Measurements from ENCODE around the gene IDH3B. TPM values are rescaled to one million over a fixed set of nuclear protein-coding genes. Genes with fewer than 3 reads are reported as not detected.
A peak's percentile ranks its signal among the peaks of the same experiment; 100 is the strongest.
"Not testable (repeated sequence)": the region's sequence is repeated elsewhere in the genome, so short reads cannot be mapped to it uniquely, and the experiment has no call there.

Gene IDH3B
- total RNA-seq, 1 donor from 2014 or later = 121 TPM

GRCh38 chr20:2695984-2696525 is 32.0 kb upstream of the IDH3B start:
- intact Hi-C loops (cut with DNase I) = loop anchor here (10.0 kb wide), 1 partner anchor 169 kb away; no protein-coding TSS in a partner anchor
- DNase-seq (ENCODE audit: low spot score) = not testable (repeated sequence)

- intact Hi-C loops (cut with DNase I) = loop anchor here (10.0 kb wide), 1 partner anchor 169 kb away; no protein-coding TSS in a partner anchor
- no peak for DNase-seq (ENCODE audit: low spot score)
Observed at GRCh38 chr20:2695206-2695983, 31.4 kb upstream of the IDH3B start.

- intact Hi-C loops (cut with DNase I) = loop anchor here (10.0 kb wide), 1 partner anchor 170 kb away; no protein-coding TSS in a partner anchor
- DNase-seq (ENCODE audit: low spot score) = no peak
Observed at GRCh38 chr20:2694519-2694918, 30.5 kb upstream of the IDH3B start.

GRCh38 chr20:2694008-2694471 is 30.0 kb upstream of the IDH3B start:
- DNase-seq (ENCODE audit: low spot score) = peak; percentile 74
- intact Hi-C loops (cut with DNase I) = loop anchor here (10.0 kb wide), 1 partner anchor 171 kb away; no protein-coding TSS in a partner anchor

- DNase-seq (ENCODE audit: low spot score) = peak; percentile 38
- intact Hi-C loops (cut with DNase I) = loop anchor here (10.0 kb wide), 1 partner anchor 171 kb away; no protein-coding TSS in a partner anchor
Observed at GRCh38 chr20:2693286-2694007, 29.4 kb upstream of the IDH3B start.

- intact Hi-C loops (cut with DNase I) = loop anchor here (10.0 kb wide), 1 partner anchor 172 kb away; no protein-coding TSS in a partner anchor
Observed at GRCh38 chr20:2692886-2693285, 28.9 kb upstream of the IDH3B start.

GRCh38 chr20:2692036-2692885 is 28.2 kb upstream of the IDH3B start, which contains the start of gene EBF4:
Gene EBF4, plus strand, starts transcription at chr20:2692780. Its CDS starts 866 bp downstream, at chr20:2693646.
- intact Hi-C loops (cut with DNase I) = loop anchor here (10.0 kb wide), 1 partner anchor 173 kb away; no protein-coding TSS in a partner anchor

More at GRCh38 chr20:2692886-2693285, 28.9 kb upstream of the IDH3B start:
- DNase-seq (ENCODE audit: low spot score) = no peak

GRCh38 chr20:2691663-2692035 is 27.6 kb upstream of the IDH3B start:
- DNase-seq (ENCODE audit: low spot score) = no peak
- intact Hi-C loops (cut with DNase I) = loop anchor here (10.0 kb wide), 1 partner anchor 173 kb away; no protein-coding TSS in a partner anchor

More at GRCh38 chr20:2692036-2692885, 28.2 kb upstream of the IDH3B start, which contains the start of gene EBF4:
- no peak for DNase-seq (ENCODE audit: low spot score)

- DNase-seq (ENCODE audit: low spot score) = no peak
- intact Hi-C loops (cut with DNase I) = loop anchor here (10.0 kb wide), 1 partner anchor 174 kb away; no protein-coding TSS in a partner anchor
Observed at GRCh38 chr20:2691127-2691526, 27.1 kb upstream of the IDH3B start.

GRCh38 chr20:2690718-2691117 is 26.7 kb upstream of the IDH3B start:
- no peak for DNase-seq (ENCODE audit: low spot score)
- intact Hi-C loops (cut with DNase I) = loop anchor here (10.0 kb wide), 1 partner anchor 174 kb away; no protein-coding TSS in a partner anchor

- intact Hi-C loops (cut with DNase I) = loop anchor here (10.0 kb wide), 1 partner anchor 175 kb away; no protein-coding TSS in a partner anchor
- DNase-seq (ENCODE audit: low spot score) = no peak
Observed at GRCh38 chr20:2690213-2690612, 26.2 kb upstream of the IDH3B start.

GRCh38 chr20:2688041-2688591 is 24.1 kb upstream of the IDH3B start:
- intact Hi-C loops (cut with DNase I) = no loop called here
- no peak for DNase-seq (ENCODE audit: low spot score)

- DNase-seq (ENCODE audit: low spot score) = no peak
- intact Hi-C loops (cut with DNase I) = no loop called here
Observed at GRCh38 chr20:2687514-2687913, 23.5 kb upstream of the IDH3B start.

- DNase-seq (ENCODE audit: low spot score); intact Hi-C loops (cut with DNase I): not testable (repeated sequence)
Observed at GRCh38 chr20:2684817-2685216, 20.8 kb upstream of the IDH3B start.

- intact Hi-C loops (cut with DNase I); DNase-seq (ENCODE audit: low spot score): not testable (repeated sequence)
Observed at GRCh38 chr20:2682040-2682439, 18.0 kb upstream of the IDH3B start.

GRCh38 chr20:2680046-2680445 is 16.0 kb upstream of the IDH3B start:
- no peak for DNase-seq (ENCODE audit: low spot score)
- intact Hi-C loops (cut with DNase I) = no loop called here

- intact Hi-C loops (cut with DNase I) = no loop called here
- DNase-seq (ENCODE audit: low spot score) = no peak
Observed at GRCh38 chr20:2673453-2673852, 9.4 kb upstream of the IDH3B start.

GRCh38 chr20:2672446-2672845 is 8.4 kb upstream of the IDH3B start:
- no peak for DNase-seq (ENCODE audit: low spot score)
- intact Hi-C loops (cut with DNase I) = no loop called here
